H1 (cell line): Measurements from ENCODE around the gene PPM1L.

Source experiments
- EP300 ChIP-seq, 2 experiments: IDR thresholded peaks; 1 replicate in 1 of 2; 2 replicates in 1 of 2; pipeline ENCODE4 v1.6.1; 2011 to 2012; ENCODE audit warnings: low read depth in 2 of 2, low read length in 2 of 2, mild to moderate bottlenecking in 2 of 2, borderline replicate concordance in 1 of 2, inconsistent platforms in 1 of 2, moderate library complexity in 1 of 2
- EZH2 ChIP-seq: fragments of 200-600 bp; sonication (generic); IDR thresholded peaks from 2 replicates; pipeline ENCODE4 v1.7.1; 2012; ENCODE audit warnings: low read depth, mild to moderate bottlenecking, moderate library complexity, low read length, inconsistent platforms; ENCODE audit not compliant: severe bottlenecking
- GTF2F1 ChIP-seq: IDR thresholded peaks from 2 replicates; pipeline ENCODE4 v1.6.1; 2012; ENCODE audit warnings: low read depth, low read length, improper control_type of control experiment, borderline replicate concordance
- HDAC2 ChIP-seq, 2 experiments: fragments of 300-600 bp in 1 of 2; sonication (generic) in 1 of 2; IDR thresholded peaks; 2 replicates each; pipeline ENCODE4 v1.6.1; 2011 to 2012; ENCODE audit warnings: low read depth in 2 of 2, low read length in 2 of 2, mild to moderate bottlenecking in 2 of 2, moderate library complexity in 2 of 2, borderline replicate concordance in 1 of 2, inconsistent platforms in 1 of 2
- HDAC6 ChIP-seq: IDR thresholded peaks from one replicate; pipeline ENCODE4 v1.7.1; 2012; ENCODE audit warnings: low read depth, mild to moderate bottlenecking, inconsistent platforms, low read length, moderate library complexity
- KDM5A ChIP-seq: fragments of 200-600 bp; IDR thresholded peaks from 2 replicates; pipeline ENCODE4 v1.7.1; 2012; ENCODE audit warnings: mild to moderate bottlenecking, low read length, inconsistent platforms, mixed read lengths
- PHF8 ChIP-seq: fragments of 200-600 bp; sonication (generic); conservative IDR thresholded peaks from 2 replicates; pipeline ENCODE4 v1.7.1; 2012; ENCODE audit warnings: low read depth, mild to moderate bottlenecking, inconsistent platforms, low read length, moderate library complexity
- POLR2A ChIP-seq, 2 experiments: IDR thresholded peaks; 1 replicate in 1 of 2; 2 replicates in 1 of 2; pipeline ENCODE4 v1.6.1; 2011; ENCODE audit warnings: low read depth in 2 of 2, low read length in 2 of 2, mild to moderate bottlenecking in 2 of 2; ENCODE audit errors: control extremely low read depth in 1 of 2
- POLR2AphosphoS5 ChIP-seq: IDR thresholded peaks from 2 replicates; pipeline ENCODE4 v1.6.1; 2011; ENCODE audit warnings: low read depth, low read length
- RXRA ChIP-seq: IDR thresholded peaks from 2 replicates; pipeline ENCODE4 v1.6.1; 2011; ENCODE audit warnings: low read depth, mild to moderate bottlenecking, low read length, moderate library complexity; ENCODE audit not compliant: insufficient read depth
- YY1 ChIP-seq: IDR thresholded peaks from 2 replicates; pipeline ENCODE4 v1.6.1; 2011; ENCODE audit warnings: low read depth, mild to moderate bottlenecking, low read length
- TF ChIP-seq, protein P1 (sequence below), 3 experiments: IDR thresholded peaks; 1 replicate in 2 of 3; 2 replicates in 1 of 3; pipeline versions ENCODE4 v1.5.1 to v1.6.1; 2011; ENCODE audit warnings: low read length in 3 of 3, mild to moderate bottlenecking in 3 of 3, inconsistent platforms in 2 of 3, low read depth in 1 of 3, moderate library complexity in 1 of 3; ENCODE audit not compliant: insufficient read depth in 1 of 3; ENCODE audit errors: control extremely low read depth in 1 of 3
- TF ChIP-seq, protein P2 (sequence below): IDR thresholded peaks from 2 replicates; pipeline ENCODE4 v1.6.1; 2012; ENCODE audit warnings: inconsistent platforms

DNA sequence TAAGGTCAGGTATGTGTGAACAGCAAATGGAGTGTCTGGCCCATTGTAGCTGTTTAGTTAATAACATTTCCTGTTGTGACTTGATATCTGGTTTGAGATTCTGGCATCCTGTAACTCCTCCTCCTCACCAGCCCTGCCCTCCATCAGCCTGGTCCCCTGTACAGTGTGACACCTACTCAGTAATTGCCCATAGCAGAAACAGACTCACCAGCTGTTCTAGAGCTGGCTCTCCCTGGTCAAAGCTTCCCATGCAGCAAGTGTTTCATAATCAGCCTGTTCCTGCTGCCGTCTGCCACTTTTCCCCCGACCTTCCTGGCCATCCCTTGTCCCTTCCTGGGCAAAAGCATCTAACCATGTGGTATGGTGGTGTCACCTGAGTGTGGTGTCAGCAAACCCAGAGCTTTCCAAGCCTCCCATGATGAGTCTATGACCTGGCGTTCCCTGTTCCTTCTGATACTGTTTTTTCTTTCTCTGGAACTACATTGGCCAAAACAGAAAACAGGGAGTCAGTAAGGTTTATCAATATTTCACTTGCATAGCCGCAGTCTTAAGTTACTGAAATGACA, 293.7 kb downstream of the PPM1L start:
- TF ChIP-seq, protein P1, sequence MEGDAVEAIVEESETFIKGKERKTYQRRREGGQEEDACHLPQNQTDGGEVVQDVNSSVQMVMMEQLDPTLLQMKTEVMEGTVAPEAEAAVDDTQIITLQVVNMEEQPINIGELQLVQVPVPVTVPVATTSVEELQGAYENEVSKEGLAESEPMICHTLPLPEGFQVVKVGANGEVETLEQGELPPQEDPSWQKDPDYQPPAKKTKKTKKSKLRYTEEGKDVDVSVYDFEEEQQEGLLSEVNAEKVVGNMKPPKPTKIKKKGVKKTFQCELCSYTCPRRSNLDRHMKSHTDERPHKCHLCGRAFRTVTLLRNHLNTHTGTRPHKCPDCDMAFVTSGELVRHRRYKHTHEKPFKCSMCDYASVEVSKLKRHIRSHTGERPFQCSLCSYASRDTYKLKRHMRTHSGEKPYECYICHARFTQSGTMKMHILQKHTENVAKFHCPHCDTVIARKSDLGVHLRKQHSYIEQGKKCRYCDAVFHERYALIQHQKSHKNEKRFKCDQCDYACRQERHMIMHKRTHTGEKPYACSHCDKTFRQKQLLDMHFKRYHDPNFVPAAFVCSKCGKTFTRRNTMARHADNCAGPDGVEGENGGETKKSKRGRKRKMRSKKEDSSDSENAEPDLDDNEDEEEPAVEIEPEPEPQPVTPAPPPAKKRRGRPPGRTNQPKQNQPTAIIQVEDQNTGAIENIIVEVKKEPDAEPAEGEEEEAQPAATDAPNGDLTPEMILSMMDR (IDR thresholded peaks at IDR 0.05; ENCODE audit: control extremely low read depth in 1 of 3, insufficient read depth in 1 of 3, low read depth in 1 of 3, low read length in 3 of 3): no peak
- no peak for TF ChIP-seq EZH2
- no peak for TF ChIP-seq KDM5A
- TF ChIP-seq PHF8: no peak
- no peak for TF ChIP-seq YY1
- TF ChIP-seq, protein P2, sequence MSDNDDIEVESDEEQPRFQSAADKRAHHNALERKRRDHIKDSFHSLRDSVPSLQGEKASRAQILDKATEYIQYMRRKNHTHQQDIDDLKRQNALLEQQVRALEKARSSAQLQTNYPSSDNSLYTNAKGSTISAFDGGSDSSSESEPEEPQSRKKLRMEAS: no peak
- no peak for TF ChIP-seq POLR2AphosphoS5
- no peak for TF ChIP-seq POLR2A (IDR thresholded peaks at IDR 0.05; ENCODE audit: control extremely low read depth in 1 of 2, low read depth in 2 of 2, low read length in 2 of 2)
- TF ChIP-seq HDAC6: no peak
- no peak for TF ChIP-seq GTF2F1
- TF ChIP-seq EP300 (IDR thresholded peaks at IDR 0.05; ENCODE audit: borderline replicate concordance in 1 of 2, low read depth in 2 of 2, low read length in 2 of 2): no peak
- no peak for TF ChIP-seq HDAC2 (IDR thresholded peaks at IDR 0.05; ENCODE audit: borderline replicate concordance in 1 of 2, low read depth in 2 of 2, low read length in 2 of 2)
- TF ChIP-seq RXRA: no peak
